ENCODE results near the gene PRKAR1B. TPM values are rescaled to one million over a fixed set of nuclear protein-coding genes. Genes with fewer than 3 reads are reported as not detected.

PRKAR1B gene
- total and polyA plus RNA-seq, 10 of the 15 experiments (the other 5 are each of a cell fraction or from before 2014, with no cell fraction given) = 1.4 to 45.6 (median 19.3) TPM

DNA sequence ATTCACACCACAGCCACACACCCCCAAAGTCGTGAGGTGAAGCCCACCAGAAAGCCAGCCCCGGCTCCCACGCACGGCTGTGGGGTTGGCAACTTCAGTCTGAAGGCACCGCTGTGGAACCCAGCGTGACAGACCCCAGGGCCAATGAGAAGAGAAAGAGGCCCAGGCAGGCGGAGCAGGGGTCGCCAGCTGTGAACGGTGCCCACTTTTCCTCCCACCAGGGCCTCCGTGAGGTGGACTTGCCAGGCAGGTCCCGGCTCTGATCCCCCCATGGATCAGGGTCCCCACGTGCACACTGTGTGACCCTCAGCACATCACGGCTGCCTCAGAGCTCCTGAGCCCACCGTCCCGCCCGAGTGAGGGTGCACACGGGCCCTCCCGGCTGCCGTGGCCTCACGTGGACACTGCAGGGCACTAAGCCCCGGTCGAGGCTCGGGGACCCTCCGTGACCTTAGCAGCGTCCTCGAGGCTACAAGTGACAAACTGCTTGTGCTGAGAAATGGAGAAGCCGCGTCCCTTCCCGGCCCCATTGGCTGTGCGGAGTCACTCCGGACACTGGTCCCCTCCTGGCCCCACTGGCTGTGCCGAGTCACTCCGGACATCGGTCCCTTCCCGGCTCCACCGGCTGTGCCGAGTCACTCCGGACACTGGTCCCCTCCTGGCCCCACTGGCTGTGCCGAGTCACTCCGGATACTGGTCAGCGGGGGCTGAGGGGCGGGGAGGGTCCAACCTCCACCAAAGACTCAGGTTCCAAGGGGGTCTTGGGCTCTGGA lies 135.0 kb downstream of the PRKAR1B start (continued):
- TF ChIP-seq ATF7 (IDR thresholded peaks at IDR 0.05; ENCODE audit: low read depth) = no peak

DNA sequence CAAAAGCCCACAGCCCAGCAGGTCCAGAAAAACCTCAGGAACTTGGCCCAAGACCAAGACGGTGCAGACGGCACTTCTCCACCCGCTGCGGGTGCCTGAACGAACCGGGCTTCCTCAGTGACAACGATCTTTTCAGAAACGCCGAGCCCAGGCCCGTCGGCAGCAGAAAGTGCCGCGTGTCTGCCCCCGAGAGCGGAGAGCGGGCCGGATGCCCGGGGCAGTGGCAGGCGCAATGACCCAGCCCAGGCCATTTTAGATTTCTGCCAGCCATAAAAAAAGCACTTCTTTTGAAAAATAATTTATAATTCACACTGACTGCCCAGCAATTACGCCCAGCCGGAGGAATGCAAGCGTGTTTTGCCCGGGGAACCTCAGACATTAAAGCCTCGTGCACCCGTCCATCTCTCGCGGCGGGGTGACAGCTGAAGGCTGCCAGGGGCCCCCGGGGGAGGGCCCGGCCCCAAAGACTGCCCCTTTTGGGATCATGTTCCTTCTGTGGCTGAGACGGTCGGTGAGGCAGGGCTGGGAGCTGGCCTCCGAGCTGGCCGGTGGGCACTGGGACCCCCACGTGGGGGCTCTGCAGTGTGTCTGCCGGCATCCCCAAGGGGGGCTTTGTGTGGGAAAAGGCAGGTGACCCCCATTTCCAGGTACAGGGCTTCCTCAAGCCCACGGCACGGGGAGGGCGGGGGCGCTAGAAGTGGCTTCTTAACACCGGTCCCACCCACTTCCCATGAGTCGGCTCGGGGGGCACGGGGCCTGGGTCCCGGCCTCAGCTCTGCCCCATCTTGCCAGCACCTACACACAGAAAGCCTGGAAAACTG lies 136.1 kb downstream of the PRKAR1B start:
- FAIRE-seq = no peak
- Histone ChIP-seq H3K4me3 (no peak overlapping the region), H3K9me3 (replicated peaks; ENCODE audit: control insufficient read depth, insufficient read depth, low read length) (peaks cover 5% of the 10 kb centered on the region; the same call in 2 of the 3 replicates), H3K4me2 (ENCODE audit: control insufficient read depth, insufficient read depth) (no peak overlapping the region), H3K4me1 (ENCODE audit: control insufficient read depth, insufficient read depth, low read length) (peaks cover 27% of the 10 kb centered on the region), H3K27me3 (replicated peaks in 1 of 2; ENCODE audit: control insufficient read depth in 2 of 2, insufficient read depth in 2 of 2, low read length in 1 of 2) (no peaks in the 10 kb centered on the region), H4K20me1 (ENCODE audit: control insufficient read depth, insufficient read depth) (no peaks in the 10 kb centered on the region), H3K27ac (ENCODE audit: control insufficient read depth, insufficient read depth) (no peak overlapping the region), H3K9ac (ENCODE audit: control insufficient read depth, insufficient read depth, low read length) (no peak overlapping the region), H2AFZ (ENCODE audit: control insufficient read depth, low read depth, low read length) (no peak overlapping the region), H3K36me3 (ENCODE audit: control insufficient read depth in 2 of 2, insufficient read depth in 2 of 2, low read length in 1 of 2) (peaks cover 4 to 9% of the 10 kb centered on the region in 2 experiments; a peak in 3 of 4 replicates), H3K79me2 (ENCODE audit: control insufficient read depth, insufficient read depth, low read length) (no peaks in the 10 kb centered on the region)
- no TSS peak for BruUV-seq (replicated peaks)
- RAD21 ChIA-PET (ENCODE audit: unreplicated experiment) = no interaction called here
- 90% methylated on average over 44 of the region's 45 CpGs for WGBS (ENCODE audit: insufficient coverage, insufficient replicate concordance, low lambda C conversion rate, missing lambda C conversion rate)
- no peak for DNase-seq (ENCODE audit: low read depth, low spot score)
- SMC1A ChIA-PET (ENCODE audit: uncharacterized antibody, unreplicated experiment) = no interaction called here
- TF ChIP-seq NRF1 (conservative IDR thresholded peaks at IDR 0.05; ENCODE audit: low read depth, low read length) (no peak), ZNF24 (IDR thresholded peaks at IDR 0.05) (no peak), MYB (IDR thresholded peaks at IDR 0.05; ENCODE audit: borderline replicate concordance, low read depth, low read length) (no peak), HDAC6 (IDR thresholded peaks at IDR 0.05; ENCODE audit: unreplicated experiment) (no peak), GATAD2B (conservative IDR thresholded peaks at IDR 0.05; ENCODE audit: low read depth) (no peak), SIN3A (IDR thresholded peaks at IDR 0.05; ENCODE audit: low read depth, low read length) (no peak)
- TF ChIP-seq, protein P1, sequence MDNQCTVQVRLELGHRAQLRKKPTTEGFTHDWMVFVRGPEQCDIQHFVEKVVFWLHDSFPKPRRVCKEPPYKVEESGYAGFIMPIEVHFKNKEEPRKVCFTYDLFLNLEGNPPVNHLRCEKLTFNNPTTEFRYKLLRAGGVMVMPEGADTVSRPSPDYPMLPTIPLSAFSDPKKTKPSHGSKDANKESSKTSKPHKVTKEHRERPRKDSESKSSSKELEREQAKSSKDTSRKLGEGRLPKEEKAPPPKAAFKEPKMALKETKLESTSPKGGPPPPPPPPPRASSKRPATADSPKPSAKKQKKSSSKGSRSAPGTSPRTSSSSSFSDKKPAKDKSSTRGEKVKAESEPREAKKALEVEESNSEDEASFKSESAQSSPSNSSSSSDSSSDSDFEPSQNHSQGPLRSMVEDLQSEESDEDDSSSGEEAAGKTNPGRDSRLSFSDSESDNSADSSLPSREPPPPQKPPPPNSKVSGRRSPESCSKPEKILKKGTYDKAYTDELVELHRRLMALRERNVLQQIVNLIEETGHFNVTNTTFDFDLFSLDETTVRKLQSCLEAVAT (IDR thresholded peaks at IDR 0.05) = no peak
- TF ChIP-seq, protein P2, sequence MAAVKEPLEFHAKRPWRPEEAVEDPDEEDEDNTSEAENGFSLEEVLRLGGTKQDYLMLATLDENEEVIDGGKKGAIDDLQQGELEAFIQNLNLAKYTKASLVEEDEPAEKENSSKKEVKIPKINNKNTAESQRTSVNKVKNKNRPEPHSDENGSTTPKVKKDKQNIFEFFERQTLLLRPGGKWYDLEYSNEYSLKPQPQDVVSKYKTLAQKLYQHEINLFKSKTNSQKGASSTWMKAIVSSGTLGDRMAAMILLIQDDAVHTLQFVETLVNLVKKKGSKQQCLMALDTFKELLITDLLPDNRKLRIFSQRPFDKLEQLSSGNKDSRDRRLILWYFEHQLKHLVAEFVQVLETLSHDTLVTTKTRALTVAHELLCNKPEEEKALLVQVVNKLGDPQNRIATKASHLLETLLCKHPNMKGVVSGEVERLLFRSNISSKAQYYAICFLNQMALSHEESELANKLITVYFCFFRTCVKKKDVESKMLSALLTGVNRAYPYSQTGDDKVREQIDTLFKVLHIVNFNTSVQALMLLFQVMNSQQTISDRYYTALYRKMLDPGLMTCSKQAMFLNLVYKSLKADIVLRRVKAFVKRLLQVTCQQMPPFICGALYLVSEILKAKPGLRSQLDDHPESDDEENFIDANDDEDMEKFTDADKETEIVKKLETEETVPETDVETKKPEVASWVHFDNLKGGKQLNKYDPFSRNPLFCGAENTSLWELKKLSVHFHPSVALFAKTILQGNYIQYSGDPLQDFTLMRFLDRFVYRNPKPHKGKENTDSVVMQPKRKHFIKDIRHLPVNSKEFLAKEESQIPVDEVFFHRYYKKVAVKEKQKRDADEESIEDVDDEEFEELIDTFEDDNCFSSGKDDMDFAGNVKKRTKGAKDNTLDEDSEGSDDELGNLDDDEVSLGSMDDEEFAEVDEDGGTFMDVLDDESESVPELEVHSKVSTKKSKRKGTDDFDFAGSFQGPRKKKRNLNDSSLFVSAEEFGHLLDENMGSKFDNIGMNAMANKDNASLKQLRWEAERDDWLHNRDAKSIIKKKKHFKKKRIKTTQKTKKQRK (IDR thresholded peaks at IDR 0.05; ENCODE audit: low read depth, low read length) = no peak
- intact Hi-C loops (cut with micrococcal nuclease; ENCODE audit: unreplicated experiment) = no loop called here
- POLR2A ChIA-PET = no interaction called here
- no peak for ATAC-seq
- in situ Hi-C loops (cut with MboI) = no loop called here
- CTCF ChIA-PET = no interaction called here

Data from GM12878 (cell line).